GM06990 (cell line): ENCODE measurements around the gene BANF2.

Experiments
- DNase-seq: peaks from one replicate; pipeline ENCODE4 v3.0.0-alpha.2; 2011; ENCODE audit not compliant: insufficient read length; ENCODE audit errors: extremely low read depth
- H3K27me3 ChIP-seq: replicated peaks from 2 replicates; pipeline ENCODE4 v1.6.0; 2011; ENCODE audit warnings: low read length; ENCODE audit not compliant: control insufficient read depth, insufficient read depth
- H3K36me3 ChIP-seq: 2 replicates; pipeline ENCODE4 v1.5.1; 2011; ENCODE audit warnings: low read length; ENCODE audit not compliant: control insufficient read depth, insufficient read depth
- H3K4me3 ChIP-seq: replicated peaks from 2 replicates; pipeline ENCODE4 v1.5.1; 2011; ENCODE audit warnings: low read depth, mild to moderate bottlenecking, control low read depth, low read length
- TF ChIP-seq, protein P1 (sequence below): IDR thresholded peaks from 2 replicates; pipeline ENCODE4 v1.5.1; 2011; ENCODE audit warnings: low read length, control low read depth, mild to moderate bottlenecking, inconsistent platforms; ENCODE audit not compliant: insufficient read depth, poor library complexity, severe bottlenecking

The BANF2 gene

DNA sequence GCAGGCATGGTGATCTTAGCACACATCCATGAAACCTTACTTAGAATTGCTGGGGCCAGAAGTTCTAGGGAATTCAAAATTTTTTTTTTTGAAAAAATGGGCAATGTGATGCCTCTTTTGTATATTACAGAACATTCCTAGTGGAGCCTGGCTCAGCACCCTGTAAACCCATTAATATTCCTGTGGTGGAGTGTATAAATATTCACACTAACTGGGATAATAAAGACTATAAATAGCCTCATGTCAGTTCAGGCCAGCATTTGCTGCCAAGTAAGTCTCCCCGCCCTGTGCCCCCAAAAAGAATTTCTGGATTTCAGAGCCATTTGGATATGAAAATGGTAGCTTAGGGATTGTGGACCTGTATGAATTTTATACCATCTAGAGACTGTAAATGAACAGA is 14.8 kb downstream of the BANF2 start:
- DNase-seq, result no peak
- H3K36me3 ChIP-seq, result no peaks in the 10 kb centered on the region
- H3K4me3 ChIP-seq, result no peak overlapping the region
- TF ChIP-seq, protein P1, sequence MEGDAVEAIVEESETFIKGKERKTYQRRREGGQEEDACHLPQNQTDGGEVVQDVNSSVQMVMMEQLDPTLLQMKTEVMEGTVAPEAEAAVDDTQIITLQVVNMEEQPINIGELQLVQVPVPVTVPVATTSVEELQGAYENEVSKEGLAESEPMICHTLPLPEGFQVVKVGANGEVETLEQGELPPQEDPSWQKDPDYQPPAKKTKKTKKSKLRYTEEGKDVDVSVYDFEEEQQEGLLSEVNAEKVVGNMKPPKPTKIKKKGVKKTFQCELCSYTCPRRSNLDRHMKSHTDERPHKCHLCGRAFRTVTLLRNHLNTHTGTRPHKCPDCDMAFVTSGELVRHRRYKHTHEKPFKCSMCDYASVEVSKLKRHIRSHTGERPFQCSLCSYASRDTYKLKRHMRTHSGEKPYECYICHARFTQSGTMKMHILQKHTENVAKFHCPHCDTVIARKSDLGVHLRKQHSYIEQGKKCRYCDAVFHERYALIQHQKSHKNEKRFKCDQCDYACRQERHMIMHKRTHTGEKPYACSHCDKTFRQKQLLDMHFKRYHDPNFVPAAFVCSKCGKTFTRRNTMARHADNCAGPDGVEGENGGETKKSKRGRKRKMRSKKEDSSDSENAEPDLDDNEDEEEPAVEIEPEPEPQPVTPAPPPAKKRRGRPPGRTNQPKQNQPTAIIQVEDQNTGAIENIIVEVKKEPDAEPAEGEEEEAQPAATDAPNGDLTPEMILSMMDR, result no peak
- H3K27me3 ChIP-seq, result no peaks in the 10 kb centered on the region; the same call in 1 of the 2 replicates

DNA sequence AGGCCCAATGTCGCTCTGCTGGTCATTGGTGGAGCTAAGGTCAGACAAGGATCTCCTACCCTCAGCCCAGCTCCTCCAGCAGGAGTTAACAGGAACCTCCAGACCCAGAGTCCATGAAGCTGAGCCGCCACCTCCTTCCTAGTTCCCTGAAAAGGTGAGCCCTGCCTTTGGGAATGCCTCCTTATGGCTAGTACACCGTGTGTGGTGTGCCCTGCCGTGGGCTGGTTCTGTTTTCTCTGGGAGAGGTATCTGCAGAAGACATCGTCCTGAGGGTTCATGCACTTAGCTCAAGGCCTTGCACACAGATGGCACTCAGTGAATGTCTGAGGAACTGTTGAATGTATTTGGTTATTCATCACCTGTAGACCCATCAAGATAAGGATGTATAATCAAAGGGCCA is 15.3 kb downstream of the BANF2 start:
- Histone ChIP-seq H3K4me3 (no peak overlapping the region), H3K36me3 (no peaks in the 10 kb centered on the region), H3K27me3 (no peaks in the 10 kb centered on the region; the same call in 1 of the 2 replicates)
- no peak for DNase-seq
- TF ChIP-seq, protein P1, result no peak

DNA sequence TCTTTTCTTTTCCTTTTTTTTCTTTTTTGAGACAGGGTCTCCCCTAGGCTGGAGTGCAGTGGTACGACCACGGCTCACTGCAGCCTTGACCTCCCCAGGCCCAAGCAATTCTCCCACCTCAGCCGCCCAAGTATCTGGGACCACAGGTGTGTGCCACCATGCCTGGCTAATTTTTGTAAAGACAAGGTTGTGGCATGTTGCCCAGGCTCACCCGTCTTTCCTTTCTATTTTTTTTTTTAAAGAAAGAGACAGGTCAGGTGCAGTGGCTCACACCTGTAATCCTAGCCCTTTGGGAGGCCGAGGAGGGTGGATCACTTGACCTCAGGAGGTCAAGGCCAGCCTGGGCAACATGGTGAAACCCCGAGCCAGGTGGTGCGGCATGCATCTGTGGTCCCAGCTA is 16.6 kb downstream of the BANF2 start:
- Histone ChIP-seq H3K36me3 (no peaks in the 10 kb centered on the region), H3K27me3 (no peaks in the 10 kb centered on the region; the same call in 1 of the 2 replicates), H3K4me3 (no peak overlapping the region)
- TF ChIP-seq, protein P1, result no peak
- DNase-seq, result no peak

DNA sequence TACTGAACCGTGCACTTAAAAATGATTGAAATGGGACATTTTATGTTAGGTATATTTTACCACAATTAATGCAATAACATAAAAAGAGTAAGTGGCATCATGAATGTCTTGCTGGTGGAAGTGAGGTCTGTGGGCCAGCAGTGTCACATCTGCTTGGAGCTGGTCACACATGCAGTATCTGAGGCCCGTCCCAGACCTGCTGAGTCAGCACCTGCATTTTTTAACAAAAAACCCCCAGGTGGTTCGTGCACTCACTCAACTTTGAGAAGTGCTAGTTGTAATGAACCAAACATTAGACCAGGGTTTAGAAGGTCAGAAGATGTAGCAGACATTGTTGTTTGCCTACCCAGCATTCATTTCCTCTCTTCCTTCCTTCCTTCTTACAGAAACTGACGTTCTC is 21.0 kb downstream of the BANF2 start:
- Histone ChIP-seq H3K27me3 (no peaks in the 10 kb centered on the region), H3K4me3 (no peak overlapping the region), H3K36me3 (no peaks in the 10 kb centered on the region)
- no peak for DNase-seq
- TF ChIP-seq, protein P1, result no peak

DNA sequence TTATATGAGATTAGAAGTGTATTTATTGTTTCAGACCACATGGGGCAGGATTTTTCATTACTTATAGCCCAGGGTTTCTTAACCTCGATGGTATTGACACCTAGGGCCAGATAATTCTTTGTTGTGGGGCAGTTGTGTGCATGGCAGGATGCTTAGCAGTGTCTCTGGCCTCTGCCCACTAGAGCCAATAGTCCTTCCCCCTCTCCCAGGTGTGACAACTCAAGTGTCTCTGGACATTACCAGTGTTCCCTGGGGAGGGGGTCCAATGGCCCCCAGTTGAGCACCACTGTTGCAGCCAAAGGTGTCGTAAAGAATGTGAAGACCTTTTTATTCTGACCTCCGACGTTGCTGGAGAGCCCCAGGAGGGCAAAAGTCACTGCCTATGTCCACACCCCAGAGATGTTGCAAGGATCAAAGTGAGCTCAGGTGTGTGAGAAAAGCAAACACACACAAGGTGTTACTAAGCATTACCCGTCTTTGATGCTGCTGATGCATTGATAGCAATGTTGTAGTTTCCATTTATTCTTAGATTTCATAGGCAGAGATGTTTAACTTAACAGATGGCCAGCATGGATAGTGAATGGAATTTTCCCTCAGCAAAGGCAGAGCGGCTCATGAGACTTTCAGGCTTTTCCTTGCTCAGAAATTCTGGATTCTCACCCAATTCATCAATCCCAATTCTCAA is 22.2 kb downstream of the BANF2 start:
- Histone ChIP-seq H3K36me3 (no peaks in the 10 kb centered on the region), H3K27me3 (no peaks in the 10 kb centered on the region), H3K4me3 (no peak overlapping the region)
- TF ChIP-seq, protein P1, result no peak
- DNase-seq, result no peak
